H1 (cell line): ENCODE data around the gene GRIK2. TPM values are rescaled to one million over a fixed set of nuclear protein-coding genes. Genes with fewer than 3 reads are reported as not detected.

Source experiments
- CTCF ChIA-PET: fragments of 300-600 bp; sonication (Branson Sonifier 250); formaldehyde crosslinking; loops from one replicate; lab custom pipeline; 2021; ENCODE audit not compliant: partially characterized antibody; lab: Charles Lee
- POLR2A ChIA-PET: fragments of 300-600 bp; sonication (Branson Sonifier 250); formaldehyde crosslinking; loops from one replicate; lab custom pipeline; 2021; ENCODE audit warnings: inconsistent platforms; ENCODE audit not compliant: partially characterized antibody; lab: Charles Lee
- DNase-seq, 2 experiments: peaks; one replicate each; pipeline versions ENCODE4 v3.0.0 to v3.0.0-alpha.2; 2010 to 2022; ENCODE audit warnings: low spot score in 2 of 2, low read depth in 1 of 2, mixed read lengths in 1 of 2
- FAIRE-seq: peaks from 2 replicates; lab custom pipeline; 2011; peaks lifted over from hg19 to GRCh38; lab: Jason Lieb, UNC
- H2AFZ ChIP-seq: 2 replicates; pipeline ENCODE4 v1.8.1; 2012; ENCODE audit warnings: low read length, inconsistent platforms
- H2AK5ac ChIP-seq: 2 replicates; pipeline ENCODE4 v1.6.1; 2013; ENCODE audit warnings: low read depth, low read length
- H2BK120ac ChIP-seq: replicated peaks from 2 replicates; pipeline ENCODE3; 2013; ENCODE audit warnings: low read depth, low read length, inconsistent platforms
- H2BK12ac ChIP-seq: 2 replicates; pipeline ENCODE4 v1.6.1; 2013; ENCODE audit warnings: low read depth, low read length
- H2BK15ac ChIP-seq: 2 replicates; pipeline ENCODE4 v1.6.1; 2013; ENCODE audit warnings: low read length
- H2BK20ac ChIP-seq: 2 replicates; pipeline ENCODE4 v1.6.1; 2013; ENCODE audit warnings: low read length
- H2BK5ac ChIP-seq: 2 replicates; pipeline ENCODE4 v1.6.1; 2013; ENCODE audit warnings: low read depth, low read length
- H3K14ac ChIP-seq: 2 replicates; pipeline ENCODE4 v1.6.1; 2013; ENCODE audit warnings: inconsistent platforms; ENCODE audit not compliant: insufficient read length
- H3K18ac ChIP-seq: 2 replicates; pipeline ENCODE4 v1.6.1; 2013; ENCODE audit warnings: low read length; ENCODE audit errors: extremely low read depth
- H3K23ac ChIP-seq: 2 replicates; pipeline ENCODE4 v1.6.1; 2013; ENCODE audit warnings: inconsistent platforms; ENCODE audit not compliant: insufficient read length
- H3K23me2 ChIP-seq: 2 replicates; pipeline ENCODE4 v1.6.1; 2013; ENCODE audit warnings: low read depth, low read length
- H3K27ac ChIP-seq: 2 replicates; pipeline ENCODE4 v1.6.1; 2011; ENCODE audit warnings: low read depth, low read length, inconsistent platforms
- H3K27me3 ChIP-seq, 4 experiments: replicated peaks in 1 of 4; 1 replicate in 1 of 4; 2 replicates in 3 of 4; pipeline versions ENCODE4 v1.6.1 to v1.8.1; 2011 to 2013; ENCODE audit warnings: low read length in 3 of 4, mild to moderate bottlenecking in 3 of 4, inconsistent platforms in 2 of 4, mixed read lengths in 2 of 4, moderate library complexity in 1 of 4; ENCODE audit not compliant: control insufficient read depth in 3 of 4, insufficient read depth in 3 of 4; ENCODE audit errors: extremely low read depth in 1 of 4
- H3K36me3 ChIP-seq, 4 experiments: 2 replicates each; pipeline versions ENCODE4 v1.6.1 to v1.8.1; 2011 to 2013; ENCODE audit warnings: mild to moderate bottlenecking in 4 of 4, low read length in 3 of 4, moderate library complexity in 2 of 4, control low read depth in 1 of 4, inconsistent platforms in 1 of 4; ENCODE audit not compliant: insufficient read depth in 4 of 4, control insufficient read depth in 2 of 4
- H3K4ac ChIP-seq: replicated peaks from 2 replicates; pipeline ENCODE3; 2013; ENCODE audit warnings: low read length, low read depth, mixed read lengths, inconsistent platforms; ENCODE audit not compliant: insufficient read length
- H3K4me1 ChIP-seq, 4 experiments: replicated peaks in 1 of 4; 1 replicate in 1 of 4; 2 replicates in 3 of 4; pipeline versions ENCODE4 v1.6.1 to v1.8.1; 2011 to 2013; ENCODE audit warnings: low read length in 3 of 4, inconsistent platforms in 2 of 4, mixed read lengths in 1 of 4; ENCODE audit not compliant: insufficient read depth in 4 of 4, control insufficient read depth in 3 of 4
- H3K4me2 ChIP-seq, 2 experiments: 2 replicates each; pipeline versions ENCODE4 v1.6.1 to v1.8.1; 2011 to 2013; ENCODE audit warnings: low read depth in 2 of 2, low read length in 2 of 2, control low read depth in 1 of 2, inconsistent platforms in 1 of 2, mild to moderate bottlenecking in 1 of 2; ENCODE audit not compliant: insufficient read depth in 1 of 2
- H3K4me3 ChIP-seq, 4 experiments: fragments of 200-600, 300-600 bp in 1 of 4; sonication (generic), shearing (Covaris generic), sonication (Bioruptor Twin) in 1 of 4; 2 replicates each; pipeline versions ENCODE4 v1.5.1 to v1.8.1; 2011 to 2016; ENCODE audit warnings: low read length in 4 of 4, low read depth in 3 of 4, control low read depth in 2 of 4, inconsistent platforms in 2 of 4, mild to moderate bottlenecking in 2 of 4, mixed read lengths in 1 of 4, moderate library complexity in 1 of 4; ENCODE audit not compliant: insufficient read depth in 2 of 4; ENCODE audit errors: extremely low read depth in 1 of 4
- H3K56ac ChIP-seq: replicated peaks from 2 replicates; pipeline ENCODE3; 2013; ENCODE audit warnings: low read depth, mild to moderate bottlenecking, mixed read lengths, low read length, inconsistent platforms; ENCODE audit not compliant: insufficient read length
- H3K79me1 ChIP-seq: 2 replicates; pipeline ENCODE4 v1.6.1; 2013; ENCODE audit warnings: low read depth, low read length, control low read depth
- H3K79me2 ChIP-seq, 2 experiments: 2 replicates each; pipeline versions ENCODE4 v1.6.1 to v1.8.1; 2012 to 2013; ENCODE audit warnings: low read length in 2 of 2, mild to moderate bottlenecking in 2 of 2, inconsistent platforms in 1 of 2; ENCODE audit not compliant: insufficient read depth in 2 of 2, control insufficient read depth in 1 of 2
- H3K9ac ChIP-seq, 4 experiments: replicated peaks in 1 of 4; 1 replicate in 1 of 4; 2 replicates in 3 of 4; pipeline versions ENCODE4 v1.6.1 to v1.8.1; 2011 to 2013; ENCODE audit warnings: low read depth in 3 of 4, low read length in 3 of 4, control low read depth in 2 of 4, mild to moderate bottlenecking in 2 of 4, moderate library complexity in 2 of 4, inconsistent platforms in 1 of 4; ENCODE audit errors: extremely low read depth in 1 of 4
- H3K9me3 ChIP-seq, 2 experiments: 2 replicates each; pipeline versions ENCODE4 v1.6.1 to v1.8.1; 2012 to 2013; ENCODE audit warnings: mild to moderate bottlenecking in 2 of 2, moderate library complexity in 2 of 2, control low read depth in 1 of 2, inconsistent platforms in 1 of 2, low read depth in 1 of 2, low read length in 1 of 2, mixed read lengths in 1 of 2; ENCODE audit not compliant: insufficient read depth in 2 of 2
- H4K20me1 ChIP-seq, 2 experiments: replicated peaks in 1 of 2; 2 replicates each; pipeline versions ENCODE3 to v1.8.1; 2011 to 2013; ENCODE audit warnings: inconsistent platforms in 2 of 2, low read length in 2 of 2, mild to moderate bottlenecking in 1 of 2; ENCODE audit not compliant: insufficient read depth in 2 of 2, control insufficient read depth in 1 of 2
- H4K5ac ChIP-seq: 2 replicates; pipeline ENCODE4 v1.6.1; 2013; ENCODE audit warnings: low read length, low read depth, mixed read lengths, inconsistent platforms; ENCODE audit not compliant: insufficient read length
- H4K8ac ChIP-seq: 2 replicates; pipeline ENCODE4 v1.8.0; 2013; ENCODE audit warnings: mild to moderate bottlenecking, moderate library complexity, low read length, inconsistent platforms; ENCODE audit not compliant: insufficient read depth; ENCODE audit errors: extremely low read depth
- H4K91ac ChIP-seq: replicated peaks from 2 replicates; pipeline ENCODE3; 2013; ENCODE audit warnings: low read length, mixed read lengths, inconsistent platforms; ENCODE audit not compliant: insufficient read length
- CEBPB ChIP-seq: IDR thresholded peaks from 2 replicates; pipeline ENCODE4 v1.6.1; 2012; ENCODE audit warnings: low read depth, low read length
- CREB1 ChIP-seq: IDR thresholded peaks from 2 replicates; pipeline ENCODE4 v1.6.1; 2012; ENCODE audit warnings: inconsistent platforms
- POLR2AphosphoS5 ChIP-seq: IDR thresholded peaks from 2 replicates; pipeline ENCODE4 v1.6.1; 2011; ENCODE audit warnings: low read depth, low read length
- SUZ12 ChIP-seq: fragments of 200-600 bp; sonication (generic); IDR thresholded peaks from 2 replicates; pipeline ENCODE4 v1.6.1; 2012; ENCODE audit warnings: mild to moderate bottlenecking, inconsistent platforms, low read length, moderate library complexity, mixed read lengths
- TAF7 ChIP-seq: optimal IDR thresholded peaks from 2 replicates; pipeline ENCODE3; 2011; ENCODE audit warnings: low read depth, mild to moderate bottlenecking, inconsistent platforms, low read length, moderate library complexity, borderline replicate concordance
- TBP ChIP-seq: IDR thresholded peaks from 2 replicates; pipeline ENCODE4 v1.6.1; 2011; ENCODE audit warnings: low read depth, low read length, improper control_type of control experiment
- WGBS, 2 experiments: shearing (Covaris generic) in 1 of 2; methylation state at CpG; one replicate each; pipeline versions ENCODE4 v1.1.6 to v1.1.7; 2013 to 2015; ENCODE audit warnings: low lambda C conversion rate in 2 of 2, mixed read lengths in 2 of 2, inconsistent platforms in 1 of 2, low coverage in 1 of 2, missing lambda C conversion rate in 1 of 2; ENCODE audit not compliant: insufficient replicate concordance in 2 of 2, insufficient coverage in 1 of 2, insufficient read length in 1 of 2; ENCODE audit errors: extremely low coverage in 1 of 2, missing lambda C conversion rate in 1 of 2; 5-methylcytosine and 5-hydroxymethylcytosine counted together
- polyA plus RNA-seq, 7 experiments: library from polyadenylated mRNA; depleted of rRNA in 3 of 7; stranded (reverse) in 5 of 7; unstranded in 2 of 7; fragments of >200 nt in 5 of 7; fragments of 200-250 nt in 2 of 7; gene quantifications; 1 replicate in 5 of 7; 2 replicates in 1 of 7; 4 replicates in 1 of 7; pipeline versions ENCODE4 v1.2.1 to v1.2.3, GENCODE V29; 2011 to 2013; ENCODE audit warnings: missing spikeins in 2 of 7, mixed read lengths in 2 of 7
- total RNA-seq: library from RNA; stranded (reverse); fragmentation: NEBNext Ultra II Directional; extraction: Animal tissue kit (Norgen Biotek cat#: 25700); gene quantifications from 2 replicates; pipeline ENCODE4 v1.2.1, GENCODE V29; 2021

GRIK2 gene
- total and polyA plus RNA-seq, 2 of the 8 experiments (the other 6 are each of a cell fraction or from before 2014, with no cell fraction given): 1.8 to 2.2 TPM

- Histone ChIP-seq H3K56ac (no peak overlapping the region), H4K5ac (no peak overlapping the region), H4K8ac (no peak overlapping the region), H3K36me3 (no peaks in the 10 kb centered on the region), H4K20me1 (no peaks in the 10 kb centered on the region), H3K4ac (no peak overlapping the region), H3K79me2 (no peaks in the 10 kb centered on the region), H3K18ac (no peak overlapping the region), H3K23ac (no peak overlapping the region), H2AFZ (no peak overlapping the region), H2AK5ac (no peak overlapping the region), H3K79me1 (no peaks in the 10 kb centered on the region), H2BK5ac (no peak overlapping the region), H3K4me1 (no peaks in the 10 kb centered on the region), H3K27ac (no peak overlapping the region), H3K4me3 (no peak overlapping the region), H2BK12ac (no peak overlapping the region), H3K4me2 (no peak overlapping the region), H4K91ac (no peak overlapping the region), H3K9me3 (no peaks in the 10 kb centered on the region), H3K27me3 (no peaks in the 10 kb centered on the region), H3K9ac (no peak overlapping the region), H3K14ac (no peak overlapping the region), H2BK15ac (no peak overlapping the region), H2BK120ac (no peak overlapping the region), H2BK20ac (no peak overlapping the region), H3K23me2 (no peaks in the 10 kb centered on the region)
- DNase-seq (no peak), FAIRE-seq (no peak)
- 96% methylated on average over 2 of the region's 2 CpGs; no CpG with 5 or more reads in 1 of the 2 experiments for WGBS, 2 experiments
- ChIA-PET CTCF (no interaction called here), POLR2A (no interaction called here)
- TF ChIP-seq CEBPB: no peak
- TF ChIP-seq POLR2AphosphoS5: no peak
- TF ChIP-seq TAF7: no peak
- TF ChIP-seq CREB1: no peak
- no peak for TF ChIP-seq SUZ12
- TF ChIP-seq TBP: no peak
Observed at GRCh38 chr6:101477436-101477835, 83.9 kb downstream of the GRIK2 start.
